ENCODE measurements around the gene EFR3B. TPM values are rescaled to one million over a fixed set of nuclear protein-coding genes. Genes with fewer than 3 reads are reported as not detected.

EFR3B gene
- total and polyA plus RNA-seq, 2 of the 4 experiments (the other 2 are of a cell fraction): 0.38 to 0.90 TPM

- Histone ChIP-seq H3K79me1 (ENCODE audit: low read depth in 1 of 2, low read length in 2 of 2) (no peaks in the 10 kb centered on the region), H3K18ac (ENCODE audit: low read depth, low read length) (no peak overlapping the region), H3K9ac (ENCODE audit: low read depth, low read length) (no peak overlapping the region), H2BK5ac (ENCODE audit: low read depth, low read length, poor library complexity, severe bottlenecking) (no peak overlapping the region), H2BK15ac (ENCODE audit: low read depth, low read length) (no peak overlapping the region), H4K5ac (ENCODE audit: low read depth, low read length) (no peak overlapping the region), H3K27ac (ENCODE audit: insufficient read depth, low read length) (no peak overlapping the region), H4K20me1 (ENCODE audit: insufficient read depth, low read length) (peaks cover 12% of the 10 kb centered on the region), H2BK120ac (ENCODE audit: low read depth, low read length) (no peak overlapping the region), H4K8ac (ENCODE audit: low read depth in 2 of 2, low read length in 2 of 2) (no peak overlapping the region), H3K4me1 (ENCODE audit: control insufficient read depth, insufficient read depth, low read length) (peaks cover 5% of the 10 kb centered on the region), H3K9me1 (ENCODE audit: insufficient read depth, low read length) (peaks cover 3% of the 10 kb centered on the region; the same call in 1 of the 2 replicates), H3K23ac (ENCODE audit: low read depth, low read length) (no peak overlapping the region), H3K27me3 (ENCODE audit: control insufficient read depth, insufficient read depth, low read length) (peaks cover 12% of the 10 kb centered on the region), H2AFZ (replicated peaks; ENCODE audit: low read length, poor library complexity) (no peak overlapping the region), H2AK9ac (replicated peaks; ENCODE audit: low read depth, low read length, poor library complexity) (no peak overlapping the region), H3K4me2 (ENCODE audit: low read depth, low read length) (no peak overlapping the region), H3K9me3 (ENCODE audit: control insufficient read depth, insufficient read depth, low read length) (no peaks in the 10 kb centered on the region), H3K36me3 (ENCODE audit: control insufficient read depth, insufficient read depth, low read length) (no peaks in the 10 kb centered on the region), H2AK5ac (ENCODE audit: low read depth, low read length) (no peak overlapping the region), H4K91ac (ENCODE audit: insufficient read depth, low read depth, low read length) (no peak overlapping the region), H3K56ac (ENCODE audit: extremely low read depth, insufficient read depth, low read length) (no peak overlapping the region), H3K14ac (replicated peaks; ENCODE audit: low read depth, low read length) (no peak overlapping the region), H3K4me3 (ENCODE audit: insufficient read depth, low read depth, low read length) (no peak overlapping the region), H3K4ac (ENCODE audit: low read depth, low read length) (no peak overlapping the region), H2BK20ac (ENCODE audit: low read depth, low read length) (no peak overlapping the region)
- POLR2A ChIA-PET (ENCODE audit: unreplicated experiment): no interaction called here
- no peak for TF ChIP-seq BHLHE40 (IDR thresholded peaks at IDR 0.05; ENCODE audit: low read depth, low read length)
- TF ChIP-seq MAFK (IDR thresholded peaks at IDR 0.05; ENCODE audit: low read depth, low read length): peak; percentile 40; the same call in 1 of the 2 replicates
- no peak for ATAC-seq (ENCODE audit: low read depth)
- in situ Hi-C loops (cut with MboI; ENCODE audit: low sequenced_read_pairs) (no loop called here), intact Hi-C loops (cut with micrococcal nuclease) (no loop called here), dilution Hi-C loops (cut with HindIII; ENCODE audit: low sequenced_read_pairs, unreplicated experiment) (no loop called here)
- no CpG with 5 or more reads among the region's 4 CpGs for WGBS, 2 experiments (ENCODE audit: extremely low coverage in 2 of 2, insufficient read length in 1 of 2)
- no peak for DNase-seq
- no TSS peak for BruUV-seq (replicated peaks)
- CTCF ChIA-PET: no interaction called here
Measured at GRCh38 chr2:25073914-25074313, 32.0 kb downstream of the EFR3B start.

All from IMR-90 (cell line).